HEK293 (cell line): ENCODE data around the gene SEMA3G.

Source experiments
- CTCF ChIP-seq: fragments of 450-650 bp; formaldehyde crosslinking; IDR thresholded peaks from 2 replicates; pipeline ENCODE4 v1.5.1; 2016; ENCODE audit warnings: missing biosample characterization, missing genetic modification characterization
- ZBTB17 ChIP-seq: fragments of 450-650 bp; formaldehyde crosslinking; IDR thresholded peaks from 2 replicates; pipeline ENCODE4 v1.5.1; 2016; ENCODE audit warnings: missing biosample characterization, missing genetic modification characterization
- ZBTB6 ChIP-seq: fragments of 450-650 bp; formaldehyde crosslinking; IDR thresholded peaks from 2 replicates; pipeline ENCODE4 v1.5.1; 2017; ENCODE audit warnings: missing biosample characterization, missing genetic modification characterization
- ZFP37 ChIP-seq: fragments of 450-650 bp; formaldehyde crosslinking; IDR thresholded peaks from 2 replicates; pipeline ENCODE4 v1.5.1; 2016; ENCODE audit warnings: missing biosample characterization, missing genetic modification characterization
- ZNF610 ChIP-seq: fragments of 450-650 bp; formaldehyde crosslinking; IDR thresholded peaks from 2 replicates; pipeline ENCODE4 v1.5.1; 2016; ENCODE audit warnings: missing biosample characterization, missing genetic modification characterization, borderline replicate concordance
- TF ChIP-seq, protein P1 (sequence below): fragments of 450-650 bp; formaldehyde crosslinking; IDR thresholded peaks from 2 replicates; pipeline ENCODE4; 2016; ENCODE audit warnings: missing biosample characterization, missing genetic modification characterization

- TF ChIP-seq ZNF610 (tag by site-specific recombination): no peak
- TF ChIP-seq ZFP37 (tag by site-specific recombination): no peak
- TF ChIP-seq, protein P1, sequence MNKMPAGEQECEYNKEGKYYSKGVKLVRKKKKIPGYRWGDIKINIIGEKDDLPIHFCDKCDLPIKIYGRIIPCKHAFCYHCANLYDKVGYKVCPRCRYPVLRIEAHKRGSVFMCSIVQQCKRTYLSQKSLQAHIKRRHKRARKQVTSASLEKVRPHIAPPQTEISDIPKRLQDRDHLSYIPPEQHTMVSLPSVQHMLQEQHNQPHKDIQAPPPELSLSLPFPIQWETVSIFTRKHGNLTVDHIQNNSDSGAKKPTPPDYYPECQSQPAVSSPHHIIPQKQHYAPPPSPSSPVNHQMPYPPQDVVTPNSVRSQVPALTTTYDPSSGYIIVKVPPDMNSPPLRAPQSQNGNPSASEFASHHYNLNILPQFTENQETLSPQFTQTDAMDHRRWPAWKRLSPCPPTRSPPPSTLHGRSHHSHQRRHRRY (tag by site-specific recombination): no peak
- no peak for TF ChIP-seq CTCF (tag by site-specific recombination)
- no peak for TF ChIP-seq ZBTB17 (tag by site-specific recombination)
- no peak for TF ChIP-seq ZBTB6 (tag by site-specific recombination)
Measured at GRCh38 chr3:52480768-52481715, 36.1 kb upstream of the SEMA3G start.
